ENCODE results near the gene OGFR. TPM values are rescaled to one million over a fixed set of nuclear protein-coding genes. Genes with fewer than 3 reads are reported as not detected.

Gene OGFR
- polyA plus RNA-seq, 1 experiment = 19.7 TPM

DNA sequence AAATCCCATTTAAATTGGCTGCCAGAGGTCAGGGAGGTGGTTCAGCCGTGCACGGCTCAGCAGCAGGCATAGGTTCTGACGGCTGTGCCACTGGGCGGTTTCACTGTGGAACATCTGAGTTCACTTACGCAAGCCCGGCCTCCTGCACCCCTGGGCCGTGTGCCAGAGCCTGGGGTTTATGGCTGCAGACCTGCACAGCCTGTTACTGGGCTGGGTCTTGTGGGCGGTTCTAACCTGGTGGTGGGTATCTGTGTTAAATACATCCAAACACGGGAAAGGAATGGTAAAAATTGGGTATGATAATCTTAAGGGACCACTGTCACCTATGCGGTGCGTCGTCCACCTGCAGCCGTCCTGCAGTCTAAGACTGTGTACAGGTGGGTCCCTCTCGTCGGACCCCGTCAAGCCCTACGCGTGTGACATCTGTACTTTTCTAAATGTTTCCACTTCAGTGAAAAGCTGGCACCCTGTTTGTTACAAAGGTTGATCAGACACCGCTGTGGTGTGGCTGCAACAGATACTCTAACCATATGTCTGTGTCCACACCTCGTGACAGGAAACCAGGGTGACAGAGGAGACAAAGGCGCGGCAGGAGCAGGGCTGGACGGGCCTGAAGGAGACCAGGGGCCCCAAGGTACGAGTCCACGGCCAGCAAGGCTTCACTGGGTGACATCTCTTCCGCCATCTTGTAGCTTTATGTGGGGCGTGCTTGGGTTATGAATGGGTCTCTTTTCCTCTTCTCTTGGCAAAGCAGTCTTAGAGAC is 33.7 kb downstream of the OGFR start:
- POLR2A ChIA-PET = no interaction called here
- TF ChIP-seq, protein P1, sequence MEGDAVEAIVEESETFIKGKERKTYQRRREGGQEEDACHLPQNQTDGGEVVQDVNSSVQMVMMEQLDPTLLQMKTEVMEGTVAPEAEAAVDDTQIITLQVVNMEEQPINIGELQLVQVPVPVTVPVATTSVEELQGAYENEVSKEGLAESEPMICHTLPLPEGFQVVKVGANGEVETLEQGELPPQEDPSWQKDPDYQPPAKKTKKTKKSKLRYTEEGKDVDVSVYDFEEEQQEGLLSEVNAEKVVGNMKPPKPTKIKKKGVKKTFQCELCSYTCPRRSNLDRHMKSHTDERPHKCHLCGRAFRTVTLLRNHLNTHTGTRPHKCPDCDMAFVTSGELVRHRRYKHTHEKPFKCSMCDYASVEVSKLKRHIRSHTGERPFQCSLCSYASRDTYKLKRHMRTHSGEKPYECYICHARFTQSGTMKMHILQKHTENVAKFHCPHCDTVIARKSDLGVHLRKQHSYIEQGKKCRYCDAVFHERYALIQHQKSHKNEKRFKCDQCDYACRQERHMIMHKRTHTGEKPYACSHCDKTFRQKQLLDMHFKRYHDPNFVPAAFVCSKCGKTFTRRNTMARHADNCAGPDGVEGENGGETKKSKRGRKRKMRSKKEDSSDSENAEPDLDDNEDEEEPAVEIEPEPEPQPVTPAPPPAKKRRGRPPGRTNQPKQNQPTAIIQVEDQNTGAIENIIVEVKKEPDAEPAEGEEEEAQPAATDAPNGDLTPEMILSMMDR (IDR thresholded peaks at IDR 0.05; ENCODE audit: low read depth, low read length) = no peak
- no peak overlapping the region for H3K4me3 ChIP-seq (ENCODE audit: low read depth, low read length)
- no peak for DNase-seq (ENCODE audit: low read depth, low spot score)
- peaks cover 3% of the 10 kb centered on the region; the same call in 1 of the 2 replicates for H3K9me3 ChIP-seq (ENCODE audit: control insufficient read depth, insufficient read depth, low read length)
- CTCF ChIA-PET = no interaction called here
- no peak overlapping the region for H3K27ac ChIP-seq (ENCODE audit: low read depth, low read length)
- no peaks in the 10 kb centered on the region for H3K27me3 ChIP-seq (ENCODE audit: control insufficient read depth, insufficient read depth, low read length)

DNA sequence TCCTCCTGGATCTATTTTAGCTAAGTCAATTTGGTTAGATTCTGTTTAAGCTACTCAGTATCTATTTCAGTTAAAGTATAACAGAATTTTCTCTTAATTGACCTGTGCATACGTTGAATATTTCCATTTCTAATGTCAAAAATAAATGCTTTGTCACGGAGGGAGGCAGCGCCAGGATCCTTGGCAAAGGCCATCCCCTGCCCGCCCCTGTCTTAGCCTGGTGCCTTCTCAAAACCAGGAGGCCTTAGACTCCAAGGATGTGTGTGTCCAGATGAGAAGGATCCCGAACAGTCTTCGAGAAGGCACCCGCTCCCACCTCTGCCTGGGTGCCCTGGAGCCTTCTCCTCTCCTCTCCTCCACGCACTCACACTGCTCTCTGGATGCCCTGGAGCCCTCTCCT is 34.6 kb downstream of the OGFR start:
- Histone ChIP-seq H3K4me3 (ENCODE audit: low read depth, low read length) (no peak overlapping the region), H3K9me3 (ENCODE audit: control insufficient read depth, insufficient read depth, low read length) (peaks cover 3% of the 10 kb centered on the region; the same call in 1 of the 2 replicates), H3K27me3 (ENCODE audit: control insufficient read depth, insufficient read depth, low read length) (no peaks in the 10 kb centered on the region), H3K27ac (ENCODE audit: low read depth, low read length) (no peak overlapping the region)
- CTCF ChIA-PET = no interaction called here
- TF ChIP-seq, protein P1 (IDR thresholded peaks at IDR 0.05; ENCODE audit: low read depth, low read length) = no peak
- POLR2A ChIA-PET = no interaction called here
- DNase-seq (ENCODE audit: low read depth, low spot score) = no peak

DNA sequence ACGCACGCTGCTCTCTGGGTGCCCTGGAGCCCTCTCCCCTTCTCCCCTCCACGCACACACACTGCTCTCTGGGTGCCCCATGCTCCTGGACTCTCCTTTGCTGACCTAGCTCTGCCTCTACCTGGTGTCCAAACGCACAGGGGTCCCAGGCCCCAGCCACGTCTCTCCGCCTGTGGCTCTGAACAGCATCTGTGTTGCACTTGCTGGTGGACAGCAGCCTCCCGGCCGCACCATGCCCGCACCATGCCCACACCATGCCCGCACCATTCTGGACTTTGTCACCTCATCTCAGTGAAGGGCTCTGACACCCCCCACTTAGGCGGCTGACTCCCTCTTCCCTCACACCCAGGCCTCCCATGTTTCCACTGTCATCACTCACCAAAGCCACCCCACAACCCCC is 35.2 kb downstream of the OGFR start:
- Histone ChIP-seq H3K4me3 (ENCODE audit: low read depth, low read length) (no peak overlapping the region), H3K9me3 (ENCODE audit: control insufficient read depth, insufficient read depth, low read length) (peaks cover 3% of the 10 kb centered on the region; the same call in 1 of the 2 replicates), H3K27me3 (ENCODE audit: control insufficient read depth, insufficient read depth, low read length) (no peaks in the 10 kb centered on the region), H3K27ac (ENCODE audit: low read depth, low read length) (no peak overlapping the region)
- CTCF ChIA-PET = no interaction called here
- POLR2A ChIA-PET = no interaction called here
- no peak for DNase-seq (ENCODE audit: low read depth, low spot score)
- TF ChIP-seq, protein P1 (IDR thresholded peaks at IDR 0.05; ENCODE audit: low read depth, low read length) = no peak

DNA sequence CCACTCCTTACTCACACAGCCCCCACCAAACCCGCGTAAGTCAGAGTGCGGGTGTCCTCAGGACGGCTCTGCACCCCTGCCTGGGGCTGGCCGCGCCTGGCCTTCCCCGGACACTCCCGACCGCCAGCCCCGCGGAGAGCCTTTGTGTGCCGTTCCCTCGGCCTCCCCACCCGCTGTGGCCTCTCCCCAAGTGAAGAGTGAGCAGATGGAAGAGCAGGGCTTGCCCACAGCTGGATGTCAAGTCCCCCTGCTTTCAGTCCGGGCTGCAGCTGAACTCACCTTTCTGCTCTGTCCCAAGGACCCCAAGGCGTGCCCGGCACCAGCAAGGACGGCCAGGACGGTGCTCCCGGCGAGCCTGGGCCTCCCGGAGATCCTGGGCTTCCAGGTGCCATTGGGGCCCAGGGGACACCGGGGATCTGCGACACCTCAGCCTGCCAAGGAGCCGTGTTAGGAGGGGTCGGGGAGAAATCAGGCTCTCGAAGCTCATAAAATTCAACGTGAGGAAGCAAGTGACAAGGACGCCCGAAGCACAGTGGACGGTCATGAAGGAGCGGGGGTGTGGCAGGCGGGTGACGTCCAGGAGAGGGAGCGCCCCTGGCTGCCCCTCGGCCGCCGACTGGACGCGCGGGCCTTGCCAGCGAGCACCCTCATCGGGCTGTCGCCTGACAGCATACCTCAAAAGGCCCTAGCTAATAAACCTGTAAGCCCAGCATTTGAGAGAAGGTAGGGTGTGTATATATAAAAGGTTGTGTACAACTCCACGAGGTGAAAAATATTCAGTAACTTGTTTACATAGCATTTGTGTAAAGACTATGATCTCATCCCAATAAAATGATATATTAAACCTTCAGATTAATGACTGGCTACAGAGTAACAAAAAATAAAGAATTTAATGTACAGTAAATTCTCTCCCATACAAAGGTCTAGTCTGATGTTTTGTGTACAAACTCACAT is 35.9 kb downstream of the OGFR start:
- ChIA-PET CTCF (interaction anchor here (0.6 kb wide), 1 partner anchor 32 kb away, joined by 6 read pairs; no protein-coding TSS in a partner anchor), POLR2A (no interaction called here)
- TF ChIP-seq, protein P1 (IDR thresholded peaks at IDR 0.05; ENCODE audit: low read depth, low read length) = no peak
- Histone ChIP-seq H3K9me3 (ENCODE audit: control insufficient read depth, insufficient read depth, low read length) (peaks cover 3% of the 10 kb centered on the region; the same call in 1 of the 2 replicates), H3K27me3 (ENCODE audit: control insufficient read depth, insufficient read depth, low read length) (no peaks in the 10 kb centered on the region), H3K4me3 (ENCODE audit: low read depth, low read length) (no peak overlapping the region), H3K27ac (ENCODE audit: low read depth, low read length) (no peak overlapping the region)
- DNase-seq (ENCODE audit: low read depth, low spot score) = no peak
